Glomerular visceral epithelial cell (primary cell): ENCODE data around the gene GALNT8.
"Not testable (repeated sequence)": the region's sequence is repeated elsewhere in the genome, so short reads cannot be mapped to it uniquely, and the experiment has no call there.

Source experiments
- DNase-seq: peaks from one replicate; pipeline ENCODE4 v3.0.0-alpha.2; 2016; ENCODE audit errors: extremely low spot score

The GALNT8 gene

DNA sequence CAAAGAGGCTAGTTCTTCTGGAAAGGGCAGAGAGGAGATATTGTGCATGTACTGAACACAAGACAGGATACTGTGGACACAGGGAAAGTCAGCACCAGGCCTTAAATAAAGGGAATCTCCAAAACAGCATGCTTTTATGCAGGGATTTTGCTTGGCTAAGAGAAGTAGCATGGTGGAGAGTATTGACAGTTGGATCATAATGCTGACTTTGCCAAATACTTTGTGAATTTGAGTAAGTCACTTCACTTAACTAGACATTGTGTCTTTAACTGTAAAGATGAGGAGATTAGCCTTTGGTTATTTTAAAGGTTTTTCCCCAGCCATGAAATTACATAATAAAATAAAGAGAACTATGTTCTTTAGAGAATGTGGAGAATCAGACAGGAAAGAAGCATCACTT is 24.5 kb downstream of the GALNT8 start:
- no peak for DNase-seq

DNA sequence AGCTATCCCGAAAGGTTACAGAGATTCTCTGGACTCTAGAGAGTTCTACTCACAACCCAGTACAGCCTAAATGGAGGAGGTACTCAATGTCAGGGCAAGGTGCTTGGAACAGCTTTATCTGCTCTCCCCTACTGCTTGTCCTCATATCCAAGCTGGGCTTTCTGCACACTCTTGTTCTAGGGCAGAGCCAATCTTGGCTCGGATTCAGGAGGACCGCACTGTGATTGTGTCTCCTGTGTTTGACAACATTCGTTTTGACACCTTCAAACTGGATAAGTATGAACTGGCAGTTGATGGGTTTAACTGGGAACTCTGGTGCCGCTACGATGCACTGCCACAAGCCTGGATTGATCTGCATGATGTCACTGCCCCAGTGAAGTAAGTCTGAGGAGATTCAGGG is 25.0 kb downstream of the GALNT8 start:
- no peak for DNase-seq

DNA sequence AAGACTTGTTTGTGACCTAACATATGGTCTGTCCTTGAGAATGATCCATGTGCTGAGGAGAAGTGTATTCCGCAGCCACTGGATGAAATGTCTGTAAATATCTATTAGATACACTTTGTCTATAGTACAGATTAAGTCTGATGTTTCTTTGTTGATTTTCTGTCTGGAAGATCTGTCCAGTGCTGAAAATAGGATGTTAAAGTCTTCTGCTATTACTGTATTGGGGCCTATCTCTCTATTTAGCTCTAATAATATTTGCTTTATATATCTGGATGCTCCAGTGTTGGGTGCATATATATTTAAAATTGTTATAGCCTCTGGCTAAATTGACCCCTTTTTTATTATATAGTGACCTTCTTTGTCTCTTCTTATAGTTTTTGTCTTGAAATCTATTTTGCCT is 31.5 kb downstream of the GALNT8 start:
- DNase-seq = not testable (repeated sequence)

DNA sequence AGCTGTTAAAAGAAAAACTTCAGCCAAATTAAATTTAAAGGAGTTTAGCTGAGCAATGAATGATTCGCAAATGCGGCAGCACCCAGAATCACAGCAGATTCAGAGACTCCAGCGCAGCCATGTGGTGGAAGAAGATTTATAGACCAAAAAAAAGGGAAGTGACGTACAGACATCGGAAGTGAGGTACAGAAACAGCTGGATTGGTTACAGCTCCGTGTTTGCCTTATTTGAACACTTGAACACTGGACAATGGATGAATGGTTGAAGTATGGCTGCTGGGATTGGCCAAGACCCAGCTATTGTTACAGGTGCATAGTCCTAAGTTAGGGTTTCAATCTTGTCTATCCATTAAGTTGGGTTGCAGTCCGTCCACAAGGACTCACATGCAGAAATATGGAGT is 42.6 kb downstream of the GALNT8 start:
- no peak for DNase-seq

DNA sequence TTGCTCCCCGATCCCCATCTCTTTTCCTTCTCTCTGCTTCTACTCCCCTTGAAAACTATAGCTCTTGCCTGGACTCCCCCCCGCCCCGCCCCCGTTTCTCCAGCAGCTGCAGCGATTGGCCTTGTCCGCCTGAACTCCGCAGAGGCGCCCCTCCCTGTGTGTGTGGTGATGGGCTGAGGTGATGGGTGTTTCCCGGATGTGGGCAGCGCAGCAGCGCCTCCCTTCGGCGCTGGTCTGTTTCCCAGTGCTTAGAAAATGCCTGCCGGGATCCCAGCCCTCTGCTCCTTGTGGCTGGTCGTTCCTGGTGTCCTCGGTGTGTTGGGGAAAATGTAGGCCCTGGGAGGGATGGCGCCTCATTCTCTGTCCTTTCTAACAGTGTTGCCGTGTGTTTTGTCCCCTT is 43.3 kb downstream of the GALNT8 start:
- DNase-seq = no peak

DNA sequence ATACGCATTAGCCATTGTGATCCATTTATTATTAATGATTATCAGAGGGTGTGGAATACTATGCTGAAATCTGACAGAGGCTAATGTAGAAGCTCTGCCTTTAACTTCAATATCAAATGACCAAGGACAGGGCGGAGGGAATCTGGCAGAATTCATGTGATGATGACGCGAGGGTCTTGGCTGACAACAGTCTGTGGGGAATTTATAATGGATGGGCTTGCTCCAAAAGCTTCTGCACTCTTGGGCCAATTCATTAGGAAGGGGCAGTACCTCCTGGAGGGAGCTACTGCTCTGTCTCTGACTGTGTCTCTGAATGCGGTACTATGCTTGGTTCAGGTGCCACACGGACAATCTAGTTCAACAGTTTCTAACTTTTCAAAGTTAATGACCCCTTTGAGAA is 46.2 kb downstream of the GALNT8 start:
- DNase-seq = no peak

DNA sequence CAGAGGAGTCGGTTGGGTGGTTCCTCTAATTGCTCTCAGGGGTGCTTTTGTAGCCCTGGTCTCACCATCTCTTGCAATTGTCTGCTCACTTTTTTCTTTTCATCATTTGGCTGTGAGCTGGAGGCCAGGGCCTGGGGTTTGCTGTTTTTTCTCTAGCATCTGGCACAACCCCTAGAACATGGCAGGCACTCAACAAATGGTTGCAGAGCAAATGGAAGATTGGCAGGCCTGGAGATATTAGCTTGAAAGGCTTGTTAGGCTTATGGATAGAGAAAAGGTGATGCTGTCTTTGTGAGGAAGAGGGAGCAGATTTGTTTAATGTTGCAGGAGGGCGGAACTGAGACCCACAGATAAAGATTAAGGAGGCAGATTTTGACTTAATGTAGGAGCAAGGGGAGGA is 47.0 kb downstream of the GALNT8 start:
- DNase-seq = no peak

DNA sequence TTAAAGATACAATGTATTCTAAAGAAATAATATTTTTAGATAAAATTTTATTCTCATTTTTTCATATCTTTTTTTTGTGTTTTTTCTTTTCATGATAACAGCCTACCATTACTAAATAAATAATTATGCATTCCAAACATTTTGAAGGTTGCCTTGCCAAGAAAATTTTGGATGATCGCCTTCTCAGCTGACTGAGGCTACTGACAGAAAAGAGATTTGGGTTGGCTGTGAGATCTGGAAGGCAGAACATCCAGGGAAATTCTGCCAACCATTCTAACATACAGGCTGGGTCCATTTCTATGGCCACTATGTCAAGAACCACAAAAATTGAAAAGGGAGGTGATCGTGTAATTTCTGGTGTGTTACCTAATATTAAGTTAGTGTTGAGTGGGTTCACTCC is 48.1 kb downstream of the GALNT8 start:
- DNase-seq = no peak

DNA sequence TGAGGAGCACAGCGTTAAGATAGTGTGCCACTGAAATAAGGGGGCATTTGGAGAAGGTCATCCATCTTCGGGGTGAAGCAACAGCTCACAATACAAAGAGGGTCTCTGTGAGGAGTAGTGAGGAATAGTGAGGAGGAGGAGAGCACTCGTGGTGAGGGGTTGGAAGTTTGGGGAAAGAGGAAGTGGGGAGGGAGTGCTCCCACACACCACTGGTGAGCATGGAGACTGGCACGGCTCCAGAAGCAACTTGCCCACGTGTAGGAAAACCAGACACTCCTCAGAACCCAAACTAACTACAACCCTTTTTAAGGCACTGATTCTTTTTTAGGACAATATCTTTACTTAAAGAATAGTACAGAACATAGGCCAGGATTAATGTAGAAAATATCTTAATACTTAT is 48.9 kb downstream of the GALNT8 start:
- no peak for DNase-seq

DNA sequence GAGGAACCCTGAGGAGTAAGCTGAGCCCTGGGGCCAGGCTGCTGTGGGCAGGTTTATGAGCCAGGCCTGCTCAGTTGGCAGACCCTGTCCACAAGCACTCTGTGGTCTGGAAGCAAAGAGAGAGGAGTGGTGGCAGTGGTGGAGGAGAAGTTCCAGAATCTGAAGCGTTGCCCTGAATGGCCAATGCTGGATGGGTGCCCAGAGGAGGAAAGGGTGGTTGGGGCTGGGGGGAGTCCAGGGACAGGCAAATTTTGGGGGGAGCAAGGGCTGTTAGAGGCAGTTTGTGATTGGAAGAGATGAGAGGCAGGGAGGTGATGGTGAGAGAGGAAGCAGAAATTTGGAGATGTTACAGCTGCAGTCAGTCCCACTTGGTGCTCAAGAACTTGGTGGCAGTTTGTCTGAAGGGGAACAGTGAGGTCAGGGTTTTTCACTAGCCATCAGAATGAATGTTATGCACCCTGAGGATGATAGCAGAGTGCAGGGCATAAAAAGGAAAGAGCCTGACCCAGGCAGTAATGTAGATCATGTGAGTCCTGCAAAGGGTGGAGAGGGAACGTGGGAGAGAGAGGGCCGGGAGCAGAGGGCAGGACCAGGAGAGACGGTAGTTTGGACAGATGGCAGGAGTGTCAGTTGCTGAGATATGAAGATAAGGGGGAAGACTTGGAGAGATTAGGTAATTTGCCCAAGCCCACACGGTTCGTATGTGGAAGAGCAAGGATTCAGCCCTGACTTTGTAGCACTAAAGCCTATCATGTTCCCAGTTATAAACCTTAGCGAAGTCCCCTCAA is 51.2 kb downstream of the GALNT8 start:
- DNase-seq = no peak

DNA sequence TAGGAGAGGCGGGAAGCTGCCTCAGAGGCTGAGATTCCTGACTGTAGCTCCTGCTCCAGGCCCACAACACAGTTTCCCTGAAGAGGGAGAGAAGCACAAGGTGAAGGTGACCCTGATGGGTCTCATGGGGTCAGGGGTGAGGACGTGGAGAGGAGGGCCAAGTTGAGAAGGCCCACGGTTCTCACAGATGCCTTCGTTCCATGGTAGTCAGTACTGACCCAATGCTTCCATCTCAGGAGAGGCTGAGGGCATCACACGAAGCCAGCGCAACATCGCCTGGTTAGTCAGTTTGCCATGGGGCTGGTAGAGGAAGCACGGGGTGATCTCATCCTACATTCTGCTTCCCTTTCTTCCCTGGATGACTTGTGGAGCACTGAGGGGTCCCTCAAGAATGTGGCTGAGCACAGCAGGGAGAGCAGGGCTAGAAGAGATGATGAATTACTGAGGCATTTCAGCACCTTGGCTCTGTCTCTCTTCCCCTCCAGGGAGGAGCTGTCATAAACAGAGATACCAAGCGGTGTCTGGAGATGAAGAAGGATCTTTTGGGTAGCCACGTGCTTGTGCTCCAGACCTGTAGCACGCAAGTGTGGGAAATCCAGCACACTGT is 51.9 kb downstream of the GALNT8 start:
- DNase-seq = no peak

DNA sequence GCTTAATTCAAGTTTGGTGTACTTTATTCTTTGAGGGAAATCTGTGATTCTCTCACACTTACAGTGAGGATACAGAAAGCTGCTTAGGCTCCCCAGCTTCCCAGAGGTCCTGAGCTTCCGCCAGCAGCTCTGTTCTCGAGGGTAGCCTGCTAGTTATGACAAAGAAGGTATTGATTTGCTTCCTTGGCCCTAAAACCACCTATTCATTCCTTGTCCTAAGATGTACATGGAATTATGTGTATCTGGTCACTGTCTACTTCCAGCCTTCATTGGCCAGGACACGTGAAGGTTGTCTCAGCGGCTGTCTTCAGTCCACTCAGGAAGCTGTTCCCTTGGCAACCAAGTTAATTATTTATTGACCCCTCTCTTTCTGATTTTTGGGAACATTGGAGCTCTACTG is 55.7 kb downstream of the GALNT8 start:
- DNase-seq = no peak

DNA sequence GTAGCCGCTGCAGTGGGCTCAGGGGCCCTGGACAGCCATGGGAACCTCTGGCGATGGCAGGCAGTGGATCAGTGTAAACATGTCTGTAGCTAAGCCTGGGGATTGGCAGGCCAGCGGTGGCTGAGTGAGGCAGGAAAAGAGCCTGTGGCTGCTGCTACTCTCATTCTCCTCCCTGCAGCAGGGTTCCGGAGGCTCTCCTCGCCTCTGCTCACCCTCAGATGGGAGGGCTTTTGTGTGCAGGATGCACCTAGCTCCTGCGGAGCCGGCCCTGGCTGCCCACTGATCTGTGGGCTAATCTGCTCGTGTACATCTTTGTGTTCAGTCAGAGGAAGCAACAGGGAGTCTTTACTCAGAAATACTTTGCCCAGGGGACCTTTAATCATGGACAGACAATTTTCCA is 59.5 kb downstream of the GALNT8 start:
- no peak for DNase-seq

DNA sequence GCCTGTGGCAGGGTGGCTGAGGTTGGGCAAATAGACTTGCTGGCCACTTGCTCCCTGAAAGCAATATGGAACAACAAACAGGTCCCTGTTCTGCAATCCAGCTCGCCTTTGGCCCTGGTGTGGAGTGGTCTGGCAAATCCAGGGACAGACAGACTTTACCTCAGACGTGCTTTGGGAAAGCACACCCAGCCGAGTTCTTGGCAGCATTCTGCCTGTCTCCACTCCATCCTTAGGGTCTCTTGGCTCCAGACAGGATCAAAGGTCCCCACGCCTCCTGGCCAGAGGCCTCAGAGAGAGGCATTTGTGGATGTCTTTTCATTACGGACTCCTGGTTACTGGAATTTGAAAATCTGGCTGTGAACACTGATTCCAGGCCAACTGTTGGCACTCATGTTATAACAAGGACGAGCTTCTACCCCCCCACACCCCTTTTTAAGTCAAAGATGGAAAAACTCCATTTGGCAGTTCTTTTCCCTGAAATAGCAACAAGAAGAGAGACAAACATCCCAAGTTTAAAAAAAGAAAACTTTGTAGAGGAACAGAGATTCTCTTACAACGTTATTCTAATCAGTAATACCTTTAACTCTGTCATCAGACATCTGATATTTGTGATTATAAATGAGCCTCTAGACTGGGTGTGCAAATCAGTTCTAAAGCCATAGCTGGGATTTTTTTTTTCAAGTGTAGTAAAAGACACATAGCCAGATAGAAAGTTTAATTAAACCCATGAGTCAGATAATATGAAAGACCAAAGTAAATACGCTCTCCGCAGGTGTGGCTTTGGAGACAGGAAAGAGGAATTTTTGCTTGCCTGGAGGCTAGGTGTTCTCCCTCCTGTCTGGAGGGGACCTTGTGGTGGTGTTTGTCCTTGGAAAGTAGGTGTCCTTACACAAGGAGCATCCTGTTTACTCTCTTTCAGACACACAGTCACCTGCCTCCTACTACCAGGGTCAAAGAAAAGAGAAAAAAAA is 60.7 kb downstream of the GALNT8 start:
- DNase-seq = no peak

DNA sequence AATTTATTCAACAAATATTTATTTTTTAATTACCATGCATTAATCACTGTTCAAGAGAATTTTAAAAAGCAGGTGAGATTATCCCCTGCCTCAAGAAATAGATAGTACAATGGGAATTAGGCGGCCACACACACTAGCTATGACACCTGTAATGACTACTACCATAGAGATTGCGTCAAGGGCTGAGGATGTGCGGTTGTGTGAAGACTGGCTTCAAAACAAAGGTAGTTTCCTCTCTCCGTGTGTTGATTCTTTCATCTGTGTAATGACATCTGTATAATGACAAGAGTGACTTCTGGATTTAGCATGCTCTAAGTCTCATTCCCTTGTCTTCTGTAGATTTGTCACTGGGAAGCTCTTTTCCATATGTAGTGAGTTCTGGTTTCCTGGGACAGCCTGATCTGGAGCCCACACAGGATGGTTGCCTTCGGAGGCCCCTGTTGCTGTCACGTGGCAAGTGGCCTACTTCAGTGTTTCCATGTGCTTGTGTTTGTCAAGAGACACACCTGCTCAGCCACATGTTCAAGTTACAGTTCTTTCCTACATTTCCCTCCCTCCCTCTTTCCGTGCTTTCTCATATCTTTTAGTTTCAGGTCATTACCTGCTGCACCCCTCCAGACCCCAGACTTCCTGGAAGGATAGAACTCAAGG is 64.3 kb downstream of the GALNT8 start:
- no peak for DNase-seq

DNA sequence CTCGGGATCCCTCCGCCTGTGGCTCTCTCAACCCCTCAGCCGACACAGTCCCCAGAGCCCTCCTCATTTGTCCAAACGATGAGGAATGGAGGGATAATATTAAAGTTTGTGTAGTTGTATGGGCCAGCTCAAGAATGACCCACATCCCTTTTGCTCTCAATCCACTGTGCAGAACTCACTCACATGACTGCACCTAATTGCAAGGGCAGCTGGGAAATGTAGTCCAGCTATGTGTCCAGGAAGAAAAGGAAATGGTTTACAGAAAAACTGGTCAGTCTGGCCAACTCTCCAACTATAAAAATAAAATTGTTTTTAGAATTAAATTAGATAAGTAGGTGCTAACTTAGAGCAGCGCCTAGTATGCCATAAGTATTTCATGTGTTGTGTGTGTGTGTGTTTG is 66.6 kb downstream of the GALNT8 start:
- no peak for DNase-seq

DNA sequence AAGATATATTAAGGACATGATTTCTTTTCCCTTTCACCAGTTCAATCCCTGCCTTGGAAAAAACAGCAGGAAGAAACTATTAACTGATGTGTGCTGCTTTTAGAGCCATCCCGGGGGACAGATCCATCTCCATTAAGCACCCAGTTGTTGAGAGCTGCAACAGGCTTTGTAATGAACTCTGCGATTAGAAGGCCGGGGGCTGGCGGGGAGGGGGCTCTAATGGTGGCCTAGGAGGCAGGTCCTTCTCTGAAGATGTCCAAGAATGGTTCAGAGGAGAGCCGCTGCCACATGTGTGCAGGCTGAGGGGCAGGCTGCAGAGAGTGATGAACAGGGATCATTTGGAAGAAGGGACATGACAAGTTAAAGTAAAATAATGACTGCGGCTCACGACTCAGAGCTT is 67.8 kb downstream of the GALNT8 start:
- no peak for DNase-seq

DNA sequence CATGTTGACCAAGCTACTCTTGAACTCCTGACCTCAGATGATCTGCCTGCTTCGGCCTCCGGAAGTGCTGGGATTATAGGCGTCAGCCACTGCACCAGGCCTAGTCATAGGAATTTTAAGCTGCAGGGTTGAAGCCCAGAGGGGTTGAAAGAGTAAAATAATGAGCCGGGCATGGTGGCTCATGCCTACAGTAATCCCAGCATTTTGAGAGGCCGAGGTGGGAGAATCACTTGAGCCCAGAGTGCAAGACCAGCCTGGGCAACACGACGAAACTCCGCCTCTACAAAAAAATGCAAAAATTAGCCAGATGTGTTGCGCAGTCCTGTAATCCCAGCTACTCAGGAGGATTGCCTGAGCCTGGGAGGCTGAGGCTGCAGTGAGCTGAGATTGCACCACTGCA is 69.6 kb downstream of the GALNT8 start:
- no peak for DNase-seq

DNA sequence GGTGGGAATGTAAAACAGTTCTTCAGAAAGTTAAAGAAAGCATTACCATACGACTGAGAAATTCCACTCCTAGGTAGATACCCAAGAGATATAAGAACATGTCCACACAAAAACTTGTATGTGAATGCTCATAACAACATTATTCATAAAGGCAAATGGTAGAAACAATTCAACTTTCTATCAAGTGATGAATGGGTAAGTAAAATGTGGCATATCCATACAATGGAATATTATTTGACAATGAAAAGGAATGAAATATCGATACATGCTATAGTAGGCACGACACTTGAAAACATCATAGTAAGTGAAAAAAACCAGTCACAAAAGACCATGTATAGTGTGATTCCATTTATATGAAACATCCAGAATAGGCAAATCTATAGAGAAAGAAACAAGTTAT is 71.3 kb downstream of the GALNT8 start:
- DNase-seq = no peak

DNA sequence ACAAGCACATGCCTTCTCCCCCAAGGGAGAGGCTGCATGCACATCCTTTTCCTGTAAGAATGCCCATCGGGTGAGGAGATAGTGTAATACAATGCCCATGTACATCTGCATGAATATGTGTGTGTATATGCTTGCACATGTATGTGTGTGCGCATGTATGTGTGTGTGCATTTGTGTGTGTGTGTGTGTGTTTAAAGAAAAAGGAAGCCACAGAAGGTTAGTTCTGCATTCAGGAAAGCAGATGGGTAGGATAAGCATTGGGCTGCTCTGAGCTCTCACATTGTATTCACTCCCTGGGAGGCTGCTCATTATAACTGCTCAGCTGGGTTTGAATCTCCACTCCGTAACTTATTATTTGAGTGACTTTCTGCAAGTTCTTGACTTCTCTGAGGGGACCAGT is 74.3 kb downstream of the GALNT8 start:
- no peak for DNase-seq

DNA sequence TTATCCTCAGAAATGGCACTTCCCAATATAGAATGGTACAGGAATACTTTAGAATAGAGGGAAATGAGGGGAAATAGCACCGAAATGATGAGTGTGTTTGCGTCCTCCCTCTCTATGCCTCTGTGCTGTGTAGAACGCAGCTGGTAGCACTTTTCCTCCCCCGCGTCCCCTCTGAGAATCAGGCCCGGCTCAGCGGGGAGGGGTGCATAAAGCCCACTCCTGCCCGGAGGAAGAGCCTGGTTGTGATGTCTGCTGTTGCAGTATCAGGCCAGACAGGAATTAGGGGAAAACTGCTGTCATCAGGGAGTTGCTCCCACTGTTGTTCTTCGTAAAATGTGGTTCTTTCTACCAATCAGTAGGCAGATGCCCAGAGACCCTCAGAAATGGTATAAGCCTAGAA is 76.0 kb downstream of the GALNT8 start:
- DNase-seq = no peak
